ENCODE measurements around the gene CES5A. TPM values are rescaled to one million over a fixed set of nuclear protein-coding genes. Genes with fewer than 3 reads are reported as not detected.

CES5A gene
- total and polyA plus RNA-seq, 2 of the 8 experiments (the other 6 are each of a cell fraction or from before 2014, with no cell fraction given): not detected

GRCh38 chr16:55832773-55833691 lies 42.1 kb downstream of the CES5A start, which contains the start of gene CES1:
TSS of gene CES1 (minus strand) at chr16:55833096. CDS start at chr16:55833055, 41 bp downstream.
- H3K27me3 ChIP-seq (replicated peaks in 1 of 4; ENCODE audit: control insufficient read depth in 3 of 4, extremely low read depth in 1 of 4, insufficient read depth in 3 of 4, low read length in 3 of 4): no peaks in the 10 kb centered on the region
- peak within 1 kb of the TSS; percentile 2 to 37; a peak in 2 of 4 replicates for H3K4me2 ChIP-seq (ENCODE audit: insufficient read depth in 1 of 2, low read depth in 2 of 2, low read length in 2 of 2)
- POLR2A ChIA-PET (ENCODE audit: partially characterized antibody): no interaction called here

More at GRCh38 chr16:55832773-55833691, 42.1 kb downstream of the CES5A start, which contains the start of gene CES1:
- Histone ChIP-seq H4K8ac (ENCODE audit: extremely low read depth, insufficient read depth, low read length) (no peak within 1 kb of the TSS), H3K79me2 (ENCODE audit: control insufficient read depth in 1 of 2, insufficient read depth in 2 of 2, low read length in 2 of 2) (no peaks in the 10 kb centered on the region), H4K91ac (replicated peaks; ENCODE audit: insufficient read length, low read length) (no peak within 1 kb of the TSS), H2BK15ac (ENCODE audit: low read length) (no peak within 1 kb of the TSS), H4K5ac (ENCODE audit: insufficient read length, low read depth, low read length) (no peak within 1 kb of the TSS), H3K27ac (ENCODE audit: low read depth, low read length) (no peak within 1 kb of the TSS), H2AK5ac (ENCODE audit: low read depth, low read length) (no peak within 1 kb of the TSS), H2BK120ac (replicated peaks; ENCODE audit: low read depth, low read length) (no peak within 1 kb of the TSS), H3K23ac (ENCODE audit: insufficient read length) (no peak within 1 kb of the TSS), H3K9me3 (ENCODE audit: insufficient read depth in 2 of 2, low read depth in 1 of 2, low read length in 1 of 2) (no peaks in the 10 kb centered on the region), H2BK12ac (ENCODE audit: low read depth, low read length) (no peak within 1 kb of the TSS), H2BK20ac (ENCODE audit: low read length) (no peak within 1 kb of the TSS), H3K9ac (replicated peaks in 1 of 4; ENCODE audit: extremely low read depth in 1 of 4, low read depth in 3 of 4, low read length in 3 of 4) (no peak within 1 kb of the TSS), H3K4ac (replicated peaks; ENCODE audit: insufficient read length, low read depth, low read length) (no peak within 1 kb of the TSS), H3K23me2 (ENCODE audit: low read depth, low read length) (no peaks in the 10 kb centered on the region), H3K4me3 (ENCODE audit: extremely low read depth in 1 of 4, insufficient read depth in 2 of 4, low read depth in 3 of 4, low read length in 4 of 4) (peak within 1 kb of the TSS in 2 of 4 experiments; percentile 15 to 40; a peak in 3 of 8 replicates), H2AFZ (ENCODE audit: low read length) (no peak within 1 kb of the TSS), H2BK5ac (ENCODE audit: low read depth, low read length) (no peak within 1 kb of the TSS), H4K20me1 (replicated peaks in 1 of 2; ENCODE audit: control insufficient read depth in 1 of 2, insufficient read depth in 2 of 2, low read length in 2 of 2) (no peaks in the 10 kb centered on the region), H3K14ac (ENCODE audit: insufficient read length) (no peak within 1 kb of the TSS), H3K18ac (ENCODE audit: extremely low read depth, low read length) (no peak within 1 kb of the TSS), H3K79me1 (ENCODE audit: low read depth, low read length) (no peaks in the 10 kb centered on the region), H3K4me1 (replicated peaks in 1 of 4; ENCODE audit: control insufficient read depth in 3 of 4, insufficient read depth in 4 of 4, low read length in 3 of 4) (no peaks in the 10 kb centered on the region), H3K56ac (replicated peaks; ENCODE audit: insufficient read length, low read depth, low read length) (no peak within 1 kb of the TSS), H3K36me3 (ENCODE audit: control insufficient read depth in 2 of 4, insufficient read depth in 4 of 4, low read length in 3 of 4) (no peaks in the 10 kb centered on the region)
- no peak for FAIRE-seq
- 66% methylated on average over 19 of the region's 30 CpGs; no CpG with 5 or more reads in 1 of the 2 experiments for WGBS, 2 experiments (ENCODE audit: extremely low coverage in 1 of 2, insufficient coverage in 1 of 2, insufficient read length in 1 of 2, insufficient replicate concordance in 2 of 2, low coverage in 1 of 2, low lambda C conversion rate in 2 of 2, missing lambda C conversion rate in 1 of 2)
- TF ChIP-seq RBBP5 (IDR thresholded peaks at IDR 0.05; ENCODE audit: borderline replicate concordance, low read depth, low read length): no peak
- TF ChIP-seq EP300 (IDR thresholded peaks at IDR 0.05; ENCODE audit: borderline replicate concordance in 1 of 2, low read depth in 2 of 2, low read length in 2 of 2): no peak
- TF ChIP-seq SP4 (IDR thresholded peaks at IDR 0.05; ENCODE audit: low read length): no peak
- TF ChIP-seq BCL11A (IDR thresholded peaks at IDR 0.05; ENCODE audit: low read depth in 2 of 2, low read length in 2 of 2): no peak
- DNase-seq (ENCODE audit: low read depth in 1 of 2, low spot score in 2 of 2): no peak
- CTCF ChIA-PET (ENCODE audit: partially characterized antibody): interaction anchor here (1.3 to 2.3 kb wide), 3 partner anchors 9 to 368 kb away, joined by 3 to 12 read pairs (median 6); no protein-coding TSS in a partner anchor

All from H1 (cell line).